A549 (cell line): Measurements from ENCODE around the gene SLC17A5.

ENCODE experiments used
- EP300 ChIP-seq, 2 experiments: fragments of >200 bp; sonication (Bioruptor Twin); formaldehyde crosslinking; IDR thresholded peaks; 2 replicates in 1 of 2; 3 replicates in 1 of 2; pipeline ENCODE4 v1.6.1; 2016 to 2017
- JUN ChIP-seq, 2 experiments: fragments of >200 bp; sonication (Bioruptor Twin); formaldehyde crosslinking; IDR thresholded peaks; 2 replicates in 1 of 2; 3 replicates in 1 of 2; pipeline ENCODE4 v1.6.1; 2016 to 2017
- KDM1A ChIP-seq: fragments of 200-600 bp; sonication (generic); IDR thresholded peaks from 2 replicates; pipeline ENCODE4 v1.6.1; 2016; ENCODE audit warnings: low read depth, mild to moderate bottlenecking
- TF ChIP-seq, protein P1 (sequence below): fragments of >200 bp; sonication (Bioruptor Twin); formaldehyde crosslinking; IDR thresholded peaks from 3 replicates; pipeline ENCODE4 v1.5.1; 2016
- TF ChIP-seq, protein P2 (sequence below): IDR thresholded peaks from 2 replicates; pipeline ENCODE4 v1.6.1; 2012
- TF ChIP-seq, protein P3 (sequence below): fragments of 150-350 bp; IDR thresholded peaks from 2 replicates; pipeline ENCODE4 v1.6.1; 2014; ENCODE audit warnings: low read depth, mild to moderate bottlenecking, low read length
- TF ChIP-seq, protein P4 (sequence below): IDR thresholded peaks from 2 replicates; pipeline ENCODE4 v1.6.1; 2012

DNA sequence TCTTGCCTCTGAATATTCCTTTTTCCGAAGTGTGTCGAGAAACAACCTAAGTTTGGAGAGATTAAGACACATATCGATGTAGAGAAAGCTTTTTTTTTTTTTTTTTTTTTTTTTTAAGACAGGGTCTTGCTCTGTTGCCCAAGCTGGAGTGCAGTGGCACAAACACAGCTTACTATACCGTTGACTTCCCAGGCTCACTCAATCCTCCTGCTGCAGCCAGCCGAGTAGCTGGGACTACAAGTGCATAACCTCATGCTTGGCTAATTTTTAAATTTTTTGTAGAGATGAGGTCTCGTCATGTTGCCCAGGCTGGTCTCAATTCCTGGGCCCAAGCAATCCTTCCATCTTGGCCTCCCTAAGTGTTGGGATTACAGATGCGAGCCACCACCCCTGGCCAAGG lies 21.4 kb downstream of the SLC17A5 start:
- TF ChIP-seq, protein P1, sequence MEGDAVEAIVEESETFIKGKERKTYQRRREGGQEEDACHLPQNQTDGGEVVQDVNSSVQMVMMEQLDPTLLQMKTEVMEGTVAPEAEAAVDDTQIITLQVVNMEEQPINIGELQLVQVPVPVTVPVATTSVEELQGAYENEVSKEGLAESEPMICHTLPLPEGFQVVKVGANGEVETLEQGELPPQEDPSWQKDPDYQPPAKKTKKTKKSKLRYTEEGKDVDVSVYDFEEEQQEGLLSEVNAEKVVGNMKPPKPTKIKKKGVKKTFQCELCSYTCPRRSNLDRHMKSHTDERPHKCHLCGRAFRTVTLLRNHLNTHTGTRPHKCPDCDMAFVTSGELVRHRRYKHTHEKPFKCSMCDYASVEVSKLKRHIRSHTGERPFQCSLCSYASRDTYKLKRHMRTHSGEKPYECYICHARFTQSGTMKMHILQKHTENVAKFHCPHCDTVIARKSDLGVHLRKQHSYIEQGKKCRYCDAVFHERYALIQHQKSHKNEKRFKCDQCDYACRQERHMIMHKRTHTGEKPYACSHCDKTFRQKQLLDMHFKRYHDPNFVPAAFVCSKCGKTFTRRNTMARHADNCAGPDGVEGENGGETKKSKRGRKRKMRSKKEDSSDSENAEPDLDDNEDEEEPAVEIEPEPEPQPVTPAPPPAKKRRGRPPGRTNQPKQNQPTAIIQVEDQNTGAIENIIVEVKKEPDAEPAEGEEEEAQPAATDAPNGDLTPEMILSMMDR = no peak
- TF ChIP-seq, protein P2, sequence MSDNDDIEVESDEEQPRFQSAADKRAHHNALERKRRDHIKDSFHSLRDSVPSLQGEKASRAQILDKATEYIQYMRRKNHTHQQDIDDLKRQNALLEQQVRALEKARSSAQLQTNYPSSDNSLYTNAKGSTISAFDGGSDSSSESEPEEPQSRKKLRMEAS = no peak
- TF ChIP-seq KDM1A (no peak), EP300 (IDR thresholded peaks at IDR 0.05) (no peak), JUN (IDR thresholded peaks at IDR 0.05) (no peak)
- TF ChIP-seq, protein P3, sequence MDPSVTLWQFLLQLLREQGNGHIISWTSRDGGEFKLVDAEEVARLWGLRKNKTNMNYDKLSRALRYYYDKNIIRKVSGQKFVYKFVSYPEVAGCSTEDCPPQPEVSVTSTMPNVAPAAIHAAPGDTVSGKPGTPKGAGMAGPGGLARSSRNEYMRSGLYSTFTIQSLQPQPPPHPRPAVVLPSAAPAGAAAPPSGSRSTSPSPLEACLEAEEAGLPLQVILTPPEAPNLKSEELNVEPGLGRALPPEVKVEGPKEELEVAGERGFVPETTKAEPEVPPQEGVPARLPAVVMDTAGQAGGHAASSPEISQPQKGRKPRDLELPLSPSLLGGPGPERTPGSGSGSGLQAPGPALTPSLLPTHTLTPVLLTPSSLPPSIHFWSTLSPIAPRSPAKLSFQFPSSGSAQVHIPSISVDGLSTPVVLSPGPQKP = no peak
- TF ChIP-seq, protein P4, sequence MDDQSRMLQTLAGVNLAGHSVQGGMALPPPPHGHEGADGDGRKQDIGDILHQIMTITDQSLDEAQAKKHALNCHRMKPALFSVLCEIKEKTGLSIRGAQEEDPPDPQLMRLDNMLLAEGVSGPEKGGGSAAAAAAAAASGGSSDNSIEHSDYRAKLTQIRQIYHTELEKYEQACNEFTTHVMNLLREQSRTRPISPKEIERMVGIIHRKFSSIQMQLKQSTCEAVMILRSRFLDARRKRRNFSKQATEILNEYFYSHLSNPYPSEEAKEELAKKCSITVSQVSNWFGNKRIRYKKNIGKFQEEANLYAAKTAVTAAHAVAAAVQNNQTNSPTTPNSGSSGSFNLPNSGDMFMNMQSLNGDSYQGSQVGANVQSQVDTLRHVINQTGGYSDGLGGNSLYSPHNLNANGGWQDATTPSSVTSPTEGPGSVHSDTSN = no peak
